A673 (cell line): ENCODE measurements around the gene FOXO1.

Experiments
- CTCF ChIP-seq: fragments of 300-800, 200-600 bp; sonication (generic); conservative IDR thresholded peaks from 2 replicates; pipeline ENCODE4 v1.5.1; 2017; ENCODE audit warnings: low read depth, mild to moderate bottlenecking, antibody characterized with exemption, low read length, moderate library complexity, mixed read lengths
- EZH2 ChIP-seq: fragments of 200-600 bp; sonication (generic); IDR thresholded peaks from 2 replicates; pipeline ENCODE4 v1.6.1; 2017; ENCODE audit warnings: borderline replicate concordance, low read depth, mild to moderate bottlenecking, mixed read lengths, antibody characterized with exemption, low read length; ENCODE audit not compliant: poor library complexity, severe bottlenecking

GRCh38 chr13:40631605-40632004 is 34.8 kb downstream of the FOXO1 start:
- TF ChIP-seq CTCF (no peak), EZH2 (no peak)
